Psoas muscle (tissue), 8 donors: ENCODE measurements around the gene UROD. TPM values are rescaled to one million over a fixed set of nuclear protein-coding genes. Genes with fewer than 3 reads are reported as not detected.

ENCODE experiments used
- ATAC-seq, 4 donors: fragments of 200-7000 bp; cut with Tn5 transposase; one replicate each; pipeline ENCODE4 v1.9.1; 2020; ENCODE audit warnings: moderate library complexity in 3 of 4, mild to moderate bottlenecking in 2 of 4
- DNase-seq, 2 donors: peaks; one replicate each; pipeline ENCODE4 v3.0.0-alpha.2; 2020
- H3K27ac ChIP-seq: fragments of 200-600 bp; one replicate; pipeline ENCODE4 v1.8.0; 2022
- H3K27me3 ChIP-seq, 3 donors: fragments of 200-600 bp in 1 of 3; one replicate each; pipeline versions ENCODE4 v1.6.1 to v1.8.0; 2013 to 2022; ENCODE audit warnings: low read length in 2 of 3, mild to moderate bottlenecking in 2 of 3, moderate library complexity in 1 of 3; ENCODE audit not compliant: insufficient read depth in 3 of 3
- H3K36me3 ChIP-seq, 2 donors: fragments of 200-600 bp in 1 of 2; one replicate each; pipeline versions ENCODE4 v1.6.1 to v1.8.0; 2013 to 2022; ENCODE audit warnings: low read depth in 1 of 2, mild to moderate bottlenecking in 1 of 2, moderate library complexity in 1 of 2; ENCODE audit not compliant: insufficient read depth in 1 of 2
- H3K4me1 ChIP-seq: fragments of 200-600 bp; one replicate; pipeline ENCODE4 v1.8.0; 2022
- H3K4me3 ChIP-seq: fragments of 200-600 bp; one replicate; pipeline ENCODE4 v1.8.0; 2022; ENCODE audit warnings: mild to moderate bottlenecking
- H3K9me3 ChIP-seq: fragments of 200-600 bp; one replicate; pipeline ENCODE4 v1.8.0; 2022
- CTCF ChIP-seq: fragments of 200-600 bp; IDR thresholded peaks from one replicate; pipeline ENCODE4 v1.8.0; 2022; ENCODE audit warnings: antibody characterized with exemption
- WGBS, 3 donors: extraction: QIAGEN DNeasy Blood & Tissue Kit; methylation state at CpG; one replicate each; pipeline versions ENCODE4 v1.1.6 to v1.1.7; 2013; 5-methylcytosine and 5-hydroxymethylcytosine counted together
- intact Hi-C, 2 donors: fragments of 100-400 bp; cut with DNase I; formaldehyde crosslinking; loops; one replicate each; pipeline versions ENCODE4 v1.11.0 to v1.14.2; 2022
- long read RNA-seq, 2 donors: library from polyadenylated mRNA; unstranded; transcript quantifications; one replicate each; pipeline ENCODE4 v2.0.0, GENCODE V29; 2021
- polyA plus RNA-seq, 3 donors: library from polyadenylated mRNA; stranded (reverse); fragments of 200-250 nt; gene quantifications; one replicate each; pipeline ENCODE4 v1.2.3, GENCODE V29; 2013
- total RNA-seq, 4 donors: library from RNA; stranded (reverse); fragmentation: NEBNext Ultra II Directional in 2 of 4; extraction: Animal tissue kit (Norgen Biotek cat#: 25700) in 2 of 4; gene quantifications; one replicate each; pipeline versions ENCODE4 v1.2.1 to v1.2.4, GENCODE V29; 2021 to 2023
- donor health status: healthy with polysubstance abuse.
- donor health status: DM: no; HTN: no; CAD: no; lungs with moderate emphysema.
- donor health status: Bipolar disorder and iron deficiency.
- donor health status: healthy.
- donor health status: DM: yes; HTN: yes; CAD: no.
- donor health status: DM: no; HTN: no; CAD: no.
- donor health status: DM: no; HTN: no; CAD: no.
- donor health status: DM: yes; HTN: yes; CAD: no.

Gene UROD
- total RNA-seq (10 to 100 TPM; 50.4 to 79.6 (median 66.6) TPM), polyA plus RNA-seq (10 to 100 TPM; 51.2 to 77.6 (median 57.2) TPM)
- long read RNA-seq, donor 1, transcript UROD-201 (10 exons, 1,300 nt): major isoform, 40 of 55 reads
- long read RNA-seq, donor 1, partial matches to known transcripts: 8 of 55 reads
- long read RNA-seq, donor 1, other reads (novel, unspliced or antisense): 4 of 55 reads
- long read RNA-seq, donor 2, transcript UROD-201 (10 exons, 1,300 nt): major isoform, 29 of 44 reads
- long read RNA-seq, donor 2, partial matches to known transcripts: 2 of 44 reads
- long read RNA-seq, donor 2, other reads (novel, unspliced or antisense): 10 of 44 reads

- peak within 1 kb of the TSS; percentile 86 for H3K27ac ChIP-seq
- H3K27me3 ChIP-seq: no peaks in the 10 kb centered on the region
- H3K36me3 ChIP-seq: peaks cover 4 to 59% of the 10 kb centered on the region in 2 donors
- H3K9me3 ChIP-seq: no peaks in the 10 kb centered on the region
- H3K4me1 ChIP-seq: peaks cover 25% of the 10 kb centered on the region
- ATAC-seq (peak; percentile 90 to 93 (median 92)), DNase-seq (peak; percentile 93 to 95)
- H3K4me3 ChIP-seq: peak within 1 kb of the TSS; percentile 100
- no peak for TF ChIP-seq CTCF
- 0 to 1% (median 1%) methylated on average over 21 of the region's 21 CpGs for WGBS, 3 donors
- intact Hi-C loops: loop anchor here (1.0 to 10.0 kb wide), 3 partner anchors 26 to 563 kb away; partner anchors contain the start of genes EIF2B3 (in 1 of the 2) and TESK2 (in 1 of the 2)
These were observed at the start of gene UROD for GRCh38 chr1:45011837-45012638. TSS of gene UROD (plus strand) at chr1:45012254. CDS start at chr1:45012266, 12 bp downstream.

GRCh38 chr1:44962729-44963128 lies 49.3 kb upstream of the UROD start:
- WGBS, 3 donors: 72 to 87% (median 78%) methylated on average over 3 of the region's 3 CpGs

GRCh38 chr1:44964396-44964795 lies 47.7 kb upstream of the UROD start:
- intact Hi-C loops: no loop called here
- ATAC-seq (no peak), DNase-seq (no peak)
- Histone ChIP-seq H3K36me3 (peaks cover 0 to 10% of the 10 kb centered on the region in 2 donors), H3K4me3 (no peak overlapping the region), H3K27me3 (no peaks in the 10 kb centered on the region), H3K9me3 (no peaks in the 10 kb centered on the region), H3K4me1 (no peaks in the 10 kb centered on the region), H3K27ac (no peak overlapping the region)
- TF ChIP-seq CTCF: no peak
- 61 to 84% (median 68%) methylated on average over 1 of the region's 1 CpG for WGBS, 3 donors

More at GRCh38 chr1:44962729-44963128, 49.3 kb upstream of the UROD start:
- TF ChIP-seq CTCF: no peak
- DNase-seq (no peak), ATAC-seq (no peak)
- H3K4me1 ChIP-seq: no peaks in the 10 kb centered on the region
- peaks cover 3 to 12% of the 10 kb centered on the region in 2 donors for H3K36me3 ChIP-seq
- no peak overlapping the region for H3K4me3 ChIP-seq
- intact Hi-C loops: no loop called here
- H3K27me3 ChIP-seq: no peaks in the 10 kb centered on the region
- H3K27ac ChIP-seq: no peak overlapping the region
- no peaks in the 10 kb centered on the region for H3K9me3 ChIP-seq

GRCh38 chr1:44970317-44970716 lies 41.7 kb upstream of the UROD start:
- Histone ChIP-seq H3K27ac (no peak overlapping the region), H3K4me1 (no peaks in the 10 kb centered on the region), H3K4me3 (no peak overlapping the region), H3K36me3 (peaks cover 4 to 54% of the 10 kb centered on the region in 2 donors), H3K9me3 (no peaks in the 10 kb centered on the region), H3K27me3 (no peaks in the 10 kb centered on the region)
- no peak for TF ChIP-seq CTCF
- ATAC-seq: no peak
- intact Hi-C loops: no loop called here
- WGBS, 3 donors: 63 to 67% (median 66%) methylated on average over 4 of the region's 4 CpGs
- DNase-seq: no peak
